Hepatocyte (in vitro differentiated cells): ENCODE results near the gene ACOT8. TPM values are rescaled to one million over a fixed set of nuclear protein-coding genes. Genes with fewer than 3 reads are reported as not detected.

Experiments used
- DNase-seq: peaks from one replicate; pipeline ENCODE4 v3.0.0-alpha.2; 2016; ENCODE audit warnings: low spot score
- H2AFZ ChIP-seq: fragments of 200-600 bp; sonication (generic); 2 replicates; pipeline ENCODE4 v1.6.0; 2016; ENCODE audit warnings: antibody characterized with exemption, mild to moderate bottlenecking
- H3K27ac ChIP-seq: fragments of 200-600 bp; sonication (generic); 2 replicates; pipeline ENCODE4 v1.5.1; 2016; ENCODE audit warnings: mild to moderate bottlenecking
- H3K27me3 ChIP-seq: fragments of 200-600 bp; sonication (generic); 2 replicates; pipeline ENCODE4 v1.6.1; 2016
- H3K36me3 ChIP-seq: fragments of 200-600 bp; sonication (generic); replicated peaks from 2 replicates; pipeline ENCODE4 v1.5.1; 2016; ENCODE audit warnings: low read depth; ENCODE audit not compliant: insufficient read depth
- H3K4me1 ChIP-seq: fragments of 200-600 bp; sonication (generic); 2 replicates; pipeline ENCODE4 v1.5.1; 2016; ENCODE audit warnings: mild to moderate bottlenecking, moderate library complexity; ENCODE audit not compliant: insufficient read depth
- H3K4me2 ChIP-seq: fragments of 200-600 bp; sonication (generic); 2 replicates; pipeline ENCODE4 v1.6.0; 2016
- H3K4me3 ChIP-seq: fragments of 200-600 bp; sonication (generic); 2 replicates; pipeline ENCODE4 v1.5.1; 2016; ENCODE audit warnings: mild to moderate bottlenecking
- H3K79me2 ChIP-seq: fragments of 200-600 bp; sonication (generic); 2 replicates; pipeline ENCODE4 v1.6.0; 2017; ENCODE audit warnings: mild to moderate bottlenecking
- H3K9me2 ChIP-seq: fragments of 200-600 bp; sonication (generic); replicated peaks from 2 replicates; pipeline ENCODE4 v1.6.0; 2017; ENCODE audit warnings: mild to moderate bottlenecking; ENCODE audit not compliant: insufficient read depth
- H3K9me3 ChIP-seq: fragments of 200-600 bp; sonication (generic); 2 replicates; pipeline ENCODE4 v1.5.1; 2016; ENCODE audit warnings: low read depth, mild to moderate bottlenecking
- H4K20me1 ChIP-seq: fragments of 200-600 bp; sonication (generic); 2 replicates; pipeline ENCODE4 v1.6.0; 2016; ENCODE audit warnings: mild to moderate bottlenecking; ENCODE audit not compliant: insufficient read depth, poor library complexity, severe bottlenecking
- EZH2 ChIP-seq: fragments of 200-600 bp; sonication (generic); IDR thresholded peaks from 2 replicates; pipeline ENCODE4 v1.6.1; 2016; ENCODE audit warnings: antibody characterized with exemption, mild to moderate bottlenecking, borderline replicate concordance
- EZH2phosphoT487 ChIP-seq: fragments of 200-600 bp; sonication (generic); IDR thresholded peaks from one replicate; pipeline ENCODE4 v1.6.1; 2018; ENCODE audit warnings: antibody characterized with exemption, mild to moderate bottlenecking, low read depth, moderate library complexity; ENCODE audit not compliant: unreplicated experiment, severe bottlenecking
- WGBS: methylation state at CpG from one replicate; pipeline ENCODE4 v1.1.6; 2016; ENCODE audit warnings: low lambda C conversion rate; ENCODE audit errors: missing lambda C conversion rate; 5-methylcytosine and 5-hydroxymethylcytosine counted together
- polyA plus RNA-seq: library from polyadenylated mRNA; unstranded; fragments of >200 nt; fragmentation: Nextera tagmentation; extraction: Ambion mirVana; gene quantifications from 2 replicates; pipeline ENCODE4 v1.2.1, GENCODE V29; 2016
- total RNA-seq: library from RNA; depleted of rRNA; stranded (reverse); fragments of >200 nt; gene quantifications from 2 replicates; pipeline ENCODE4 v1.2.3, GENCODE V29; 2014
- TF ChIP-seq, protein P1 (sequence below): fragments of 200-600 bp; sonication (generic); IDR thresholded peaks from 2 replicates; pipeline ENCODE4 v1.5.1; 2016; ENCODE audit warnings: antibody characterized with exemption, mild to moderate bottlenecking; ENCODE audit not compliant: poor library complexity

Gene ACOT8
- total and polyA plus RNA-seq, 2 experiments from 2014 or later = 40.6 to 44.0 TPM

DNA sequence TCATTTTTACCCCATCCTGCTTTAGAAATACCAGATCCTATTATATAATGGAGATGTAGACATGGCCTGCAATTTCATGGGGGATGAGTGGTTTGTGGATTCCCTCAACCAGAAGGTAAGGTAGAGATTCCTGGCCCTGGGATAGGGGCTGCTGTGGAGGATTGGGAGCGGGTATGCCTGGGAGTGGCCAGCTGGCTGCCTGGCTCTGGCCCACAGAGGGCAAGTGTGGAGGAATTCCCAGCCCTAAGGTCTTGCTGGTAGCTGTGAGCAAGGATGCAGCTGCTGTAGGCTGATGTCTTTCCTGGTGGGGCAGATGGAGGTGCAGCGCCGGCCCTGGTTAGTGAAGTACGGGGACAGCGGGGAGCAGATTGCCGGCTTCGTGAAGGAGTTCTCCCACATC lies 40.5 kb upstream of the ACOT8 start:
- TF ChIP-seq, protein P1, sequence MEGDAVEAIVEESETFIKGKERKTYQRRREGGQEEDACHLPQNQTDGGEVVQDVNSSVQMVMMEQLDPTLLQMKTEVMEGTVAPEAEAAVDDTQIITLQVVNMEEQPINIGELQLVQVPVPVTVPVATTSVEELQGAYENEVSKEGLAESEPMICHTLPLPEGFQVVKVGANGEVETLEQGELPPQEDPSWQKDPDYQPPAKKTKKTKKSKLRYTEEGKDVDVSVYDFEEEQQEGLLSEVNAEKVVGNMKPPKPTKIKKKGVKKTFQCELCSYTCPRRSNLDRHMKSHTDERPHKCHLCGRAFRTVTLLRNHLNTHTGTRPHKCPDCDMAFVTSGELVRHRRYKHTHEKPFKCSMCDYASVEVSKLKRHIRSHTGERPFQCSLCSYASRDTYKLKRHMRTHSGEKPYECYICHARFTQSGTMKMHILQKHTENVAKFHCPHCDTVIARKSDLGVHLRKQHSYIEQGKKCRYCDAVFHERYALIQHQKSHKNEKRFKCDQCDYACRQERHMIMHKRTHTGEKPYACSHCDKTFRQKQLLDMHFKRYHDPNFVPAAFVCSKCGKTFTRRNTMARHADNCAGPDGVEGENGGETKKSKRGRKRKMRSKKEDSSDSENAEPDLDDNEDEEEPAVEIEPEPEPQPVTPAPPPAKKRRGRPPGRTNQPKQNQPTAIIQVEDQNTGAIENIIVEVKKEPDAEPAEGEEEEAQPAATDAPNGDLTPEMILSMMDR = no peak
- TF ChIP-seq EZH2 = no peak
- TF ChIP-seq EZH2phosphoT487 = no peak
- Histone ChIP-seq H3K27ac (no peak overlapping the region), H2AFZ (no peak overlapping the region), H3K79me2 (peaks cover 11% of the 10 kb centered on the region), H3K4me1 (peaks cover 8% of the 10 kb centered on the region), H3K4me2 (no peak overlapping the region), H3K36me3 (no peaks in the 10 kb centered on the region), H3K4me3 (no peak overlapping the region), H3K9me3 (no peaks in the 10 kb centered on the region), H3K9me2 (no peaks in the 10 kb centered on the region), H4K20me1 (no peaks in the 10 kb centered on the region), H3K27me3 (no peaks in the 10 kb centered on the region)
- no peak for DNase-seq
- 95% methylated on average over 7 of the region's 7 CpGs for WGBS

- no peaks in the 10 kb centered on the region for H3K9me2 ChIP-seq
- H2AFZ ChIP-seq = no peak overlapping the region
- no peak overlapping the region for H3K27ac ChIP-seq
- TF ChIP-seq, protein P1 = no peak
- H3K4me1 ChIP-seq = peaks cover 8% of the 10 kb centered on the region
- peaks cover 15% of the 10 kb centered on the region for H3K79me2 ChIP-seq
- no peak for DNase-seq
- 86% methylated on average over 2 of the region's 2 CpGs for WGBS
- no peak overlapping the region for H3K4me2 ChIP-seq
- H3K4me3 ChIP-seq = no peak overlapping the region
- H3K27me3 ChIP-seq = no peaks in the 10 kb centered on the region
- no peaks in the 10 kb centered on the region for H3K36me3 ChIP-seq
- no peaks in the 10 kb centered on the region for H3K9me3 ChIP-seq
- H4K20me1 ChIP-seq = no peaks in the 10 kb centered on the region
Measured at GRCh38 chr20:45897289-45897688, 40.1 kb upstream of the ACOT8 start.

DNA sequence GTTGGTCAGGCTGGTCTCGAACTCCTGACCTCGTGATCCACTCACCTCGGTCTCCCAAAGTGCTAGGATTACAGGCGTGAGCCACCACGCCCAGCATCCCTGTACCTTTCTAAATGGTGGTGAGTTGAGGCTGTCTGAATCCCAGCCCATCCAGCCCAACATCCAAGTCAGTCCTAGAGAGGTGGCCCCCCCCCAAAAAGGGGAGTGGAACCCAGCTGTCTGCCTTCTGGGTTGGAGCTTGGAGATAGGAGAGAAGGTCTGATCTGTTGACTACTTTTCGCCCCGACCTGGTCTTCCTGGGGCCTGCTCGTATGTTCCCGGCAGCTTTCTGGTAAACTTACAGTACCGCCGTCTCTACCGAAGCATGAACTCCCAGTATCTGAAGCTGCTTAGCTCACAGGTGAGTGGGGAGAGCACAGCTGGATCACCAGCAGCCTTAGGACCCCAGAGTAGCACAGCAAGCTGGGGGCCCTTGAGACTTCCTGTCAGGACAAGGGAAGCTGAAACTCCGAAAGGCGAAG lies 39.5 kb upstream of the ACOT8 start:
- 96% methylated on average over 14 of the region's 14 CpGs for WGBS
- H4K20me1 ChIP-seq = no peaks in the 10 kb centered on the region
- no peak for DNase-seq
- no peaks in the 10 kb centered on the region for H3K9me3 ChIP-seq
- peaks cover 19% of the 10 kb centered on the region for H3K79me2 ChIP-seq
- no peak overlapping the region for H2AFZ ChIP-seq
- no peak overlapping the region for H3K4me2 ChIP-seq
- no peaks in the 10 kb centered on the region for H3K27me3 ChIP-seq
- H3K27ac ChIP-seq = no peak overlapping the region
- no peaks in the 10 kb centered on the region for H3K36me3 ChIP-seq
- H3K9me2 ChIP-seq = no peaks in the 10 kb centered on the region
- H3K4me1 ChIP-seq = peaks cover 8% of the 10 kb centered on the region
- H3K4me3 ChIP-seq = no peak overlapping the region
- TF ChIP-seq, protein P1 = no peak
- no peak for TF ChIP-seq EZH2
- TF ChIP-seq EZH2phosphoT487 = no peak

DNA sequence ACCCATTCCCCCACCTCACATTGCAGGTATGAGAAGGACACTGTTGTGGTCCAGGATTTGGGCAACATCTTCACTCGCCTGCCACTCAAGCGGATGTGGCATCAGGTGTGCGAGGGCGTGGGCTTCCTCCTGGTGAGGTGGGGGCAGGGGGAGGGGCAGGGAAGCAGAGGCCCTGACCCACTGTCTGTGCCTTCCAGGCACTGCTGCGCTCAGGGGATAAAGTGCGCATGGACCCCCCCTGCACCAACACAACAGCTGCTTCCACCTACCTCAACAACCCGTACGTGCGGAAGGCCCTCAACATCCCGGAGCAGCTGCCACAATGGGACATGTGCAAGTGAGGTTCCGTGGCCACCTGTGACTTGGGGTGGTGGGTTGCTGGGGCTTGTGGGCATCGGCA lies 37.6 kb upstream of the ACOT8 start:
- WGBS = 90% methylated on average over 11 of the region's 12 CpGs
- H3K4me3 ChIP-seq = no peak overlapping the region
- TF ChIP-seq, protein P1 = no peak
- TF ChIP-seq EZH2 = no peak
- no peak for TF ChIP-seq EZH2phosphoT487

More for the DNA sequence above, 37.6 kb upstream of the ACOT8 start:
- H3K36me3 ChIP-seq = no peaks in the 10 kb centered on the region
- H3K4me2 ChIP-seq = no peak overlapping the region
- no peaks in the 10 kb centered on the region for H3K9me2 ChIP-seq
- no peaks in the 10 kb centered on the region for H3K27me3 ChIP-seq
- H3K9me3 ChIP-seq = no peaks in the 10 kb centered on the region
- no peak for DNase-seq
- peaks cover 8% of the 10 kb centered on the region for H3K4me1 ChIP-seq
- H3K79me2 ChIP-seq = peaks cover 30% of the 10 kb centered on the region
- H4K20me1 ChIP-seq = no peaks in the 10 kb centered on the region
- H3K27ac ChIP-seq = no peak overlapping the region
- no peak overlapping the region for H2AFZ ChIP-seq
